Umbilical cord (tissue), 2 donors: ENCODE results near the gene RGS6. TPM values are rescaled to one million over a fixed set of nuclear protein-coding genes. Genes with fewer than 3 reads are reported as not detected.
A peak's percentile ranks its signal among the peaks of the same experiment; 100 is the strongest.

Experiments
- DNase-seq: peaks from one replicate; pipeline ENCODE4 v3.0.0-alpha.2; 2015; ENCODE audit warnings: low spot score
- total RNA-seq: library from RNA; depleted of rRNA; stranded (reverse); fragments of >200 nt; gene quantifications from one replicate; pipeline ENCODE4 v1.2.3, GENCODE V29; 2014; ENCODE audit warnings: low replicate concordance; ENCODE audit not compliant: insufficient read depth

The RGS6 gene
- total RNA-seq, 1 donor from 2014 or later: 4.3 TPM

GRCh38 chr14:72402377-72402772 lies 470.1 kb downstream of the RGS6 start:
- DNase-seq: no peak

DNA sequence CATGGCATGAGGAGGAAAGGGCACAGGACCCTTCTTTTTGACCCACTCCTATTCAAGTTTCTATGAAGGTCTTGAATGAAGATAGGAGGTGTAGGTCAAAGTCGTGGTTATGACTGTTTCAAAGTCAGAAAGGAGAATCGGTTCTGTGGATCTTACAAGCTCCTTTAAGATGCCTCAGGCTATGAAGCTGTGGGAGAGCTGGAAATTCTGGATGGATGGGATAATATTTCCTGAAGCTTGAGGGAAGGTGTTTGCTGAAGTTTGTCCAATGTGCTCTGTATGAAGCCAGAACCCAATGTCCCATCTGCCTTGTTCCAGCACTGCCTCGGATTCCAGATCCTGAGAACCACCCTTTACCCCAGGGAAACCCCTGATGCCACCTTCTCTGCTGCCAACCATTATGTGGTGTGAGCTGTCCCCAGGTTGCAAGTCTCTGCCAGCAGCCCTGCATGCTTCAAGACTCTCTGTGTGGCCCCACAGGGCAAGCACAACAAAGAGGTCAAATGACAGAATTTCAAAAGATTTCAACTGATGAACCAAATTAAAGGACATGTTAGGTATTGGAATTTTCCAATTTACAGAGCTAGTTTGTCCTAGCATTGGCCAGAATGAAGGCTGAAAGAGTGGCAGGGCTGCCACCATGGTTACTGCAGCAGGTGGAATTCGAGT lies 472.0 kb downstream of the RGS6 start:
- DNase-seq: no peak

DNA sequence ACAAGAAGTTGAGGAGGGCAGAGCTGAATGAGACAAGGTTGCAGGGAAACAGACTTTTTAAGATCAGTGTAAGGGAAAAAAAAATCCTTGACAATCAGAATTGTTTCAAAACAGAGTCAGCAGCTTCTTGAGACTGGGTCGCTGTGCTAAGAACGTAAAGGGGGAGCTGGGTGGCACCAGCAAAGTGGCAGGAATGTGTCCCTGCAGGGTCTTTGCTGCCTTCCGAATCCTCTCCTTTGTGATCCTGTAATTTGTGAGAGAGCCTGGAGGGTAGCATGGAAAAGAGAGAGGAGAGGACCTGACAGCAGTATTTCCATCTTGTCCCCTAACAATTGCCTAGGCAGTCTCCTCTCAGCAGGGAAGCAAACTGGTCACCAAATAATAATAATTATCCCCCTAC lies 472.8 kb downstream of the RGS6 start:
- no peak for DNase-seq

DNA sequence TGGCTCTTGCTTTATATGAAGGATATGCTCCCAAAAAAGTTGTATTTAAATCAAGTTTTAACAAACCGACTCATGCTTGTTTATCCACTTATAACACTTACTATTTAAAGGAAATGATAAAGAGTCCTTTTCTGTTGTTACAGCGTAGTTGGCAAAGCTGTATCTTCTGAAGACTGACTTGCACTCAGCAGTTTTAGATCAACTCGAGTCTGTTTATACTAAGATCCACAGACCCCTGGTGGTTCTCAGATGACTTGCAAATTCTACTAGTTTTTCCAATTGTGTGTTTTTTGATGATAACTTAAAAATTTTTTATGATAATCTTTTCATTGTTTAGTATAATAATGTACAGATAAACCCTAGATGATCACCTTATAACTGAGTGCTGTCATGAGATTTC lies 475.8 kb downstream of the RGS6 start:
- no peak for DNase-seq

DNA sequence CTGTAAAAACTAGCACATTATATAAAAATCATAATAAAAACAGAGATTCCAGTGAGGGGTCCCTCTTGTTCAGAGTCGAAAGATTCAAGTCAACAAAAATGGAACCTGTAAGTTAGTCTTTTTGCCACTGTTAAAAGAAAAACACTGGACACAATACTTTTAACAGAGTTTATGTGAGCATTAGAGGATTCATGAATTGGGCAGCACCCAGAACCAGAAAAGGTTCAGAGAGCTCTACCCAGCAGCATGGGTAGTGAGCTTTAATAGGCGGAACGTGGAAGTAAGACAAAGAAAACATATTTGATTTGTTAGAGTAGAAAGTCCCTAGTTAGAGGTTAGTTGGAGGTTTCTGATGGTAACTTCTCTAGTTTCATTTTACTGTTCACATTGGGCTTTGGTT lies 476.8 kb downstream of the RGS6 start:
- no peak for DNase-seq

DNA sequence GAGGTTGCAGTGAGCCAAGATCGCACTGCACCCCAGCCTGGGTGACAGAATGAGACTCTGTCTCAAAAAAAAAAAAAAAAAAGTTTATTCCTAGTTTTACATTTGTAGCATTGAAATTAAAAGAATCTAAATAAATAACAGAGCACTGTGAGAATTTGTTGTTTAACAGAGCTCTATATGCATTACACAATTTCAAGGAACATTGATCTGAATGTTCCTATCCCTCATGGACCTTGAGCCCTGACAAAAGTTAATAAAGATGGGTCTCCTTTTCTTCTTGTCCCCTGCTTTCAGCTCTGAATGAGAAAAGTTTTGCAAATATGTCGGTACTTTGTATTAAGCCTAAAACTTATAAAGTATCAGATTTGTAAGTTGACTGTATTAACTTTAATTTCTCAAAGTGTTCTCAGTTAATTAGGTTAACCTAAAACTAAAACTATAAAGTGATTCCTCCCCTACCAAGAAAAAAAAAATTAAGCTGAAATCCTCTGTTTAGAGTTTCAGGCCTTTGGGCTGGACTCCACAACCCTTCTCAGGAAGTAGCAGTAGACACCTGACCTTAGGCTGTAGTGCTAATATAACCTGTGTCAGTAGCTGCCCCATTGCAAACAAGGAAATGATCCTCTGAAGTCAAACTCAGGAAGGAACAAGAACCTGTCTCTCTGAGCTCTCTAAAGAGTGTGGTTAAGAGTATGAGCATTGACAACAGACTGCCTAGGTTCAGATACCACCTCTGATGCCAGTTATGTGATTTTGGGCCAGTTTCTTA lies 484.0 kb downstream of the RGS6 start:
- no peak for DNase-seq

DNA sequence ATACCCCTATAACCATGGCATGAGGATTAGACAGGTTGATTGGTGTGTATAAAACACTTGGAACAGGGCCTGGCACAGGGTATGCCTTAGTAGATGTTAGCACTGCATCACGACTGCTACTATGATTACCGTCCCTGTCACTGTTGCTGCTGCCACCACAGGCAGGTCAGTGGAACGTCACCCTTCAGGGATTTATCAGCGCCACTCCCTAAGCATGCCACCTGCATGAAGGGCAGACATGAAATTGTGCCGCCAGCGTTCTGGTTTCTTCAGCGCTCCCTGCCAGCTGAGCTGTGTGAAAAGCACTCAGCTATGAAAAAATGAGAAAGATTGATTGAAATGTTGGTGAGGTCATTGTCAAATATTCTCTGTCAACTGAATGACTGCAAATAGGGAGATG lies 484.7 kb downstream of the RGS6 start:
- DNase-seq: no peak

DNA sequence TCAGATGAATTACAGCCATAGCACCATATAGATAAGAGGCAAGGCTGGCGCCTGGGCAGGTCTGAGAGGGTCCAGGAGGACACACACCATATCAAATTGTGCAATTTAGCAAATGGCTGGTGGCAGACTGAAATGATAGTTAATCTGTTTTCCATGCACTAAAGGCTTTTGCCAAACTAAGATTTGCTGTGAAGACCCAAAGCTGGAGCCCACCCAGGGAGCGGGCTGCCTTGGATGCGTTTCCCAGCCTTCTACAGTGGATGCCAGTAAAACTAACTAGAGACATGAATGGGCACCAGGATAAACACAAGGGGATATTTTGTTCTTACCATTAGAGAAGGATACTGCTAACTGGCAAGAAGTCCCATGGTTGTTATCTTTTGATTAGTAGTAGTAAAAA lies 486.6 kb downstream of the RGS6 start:
- no peak for DNase-seq

- DNase-seq: no peak
Measured at GRCh38 chr14:72419226-72419775, 487.1 kb downstream of the RGS6 start.

DNA sequence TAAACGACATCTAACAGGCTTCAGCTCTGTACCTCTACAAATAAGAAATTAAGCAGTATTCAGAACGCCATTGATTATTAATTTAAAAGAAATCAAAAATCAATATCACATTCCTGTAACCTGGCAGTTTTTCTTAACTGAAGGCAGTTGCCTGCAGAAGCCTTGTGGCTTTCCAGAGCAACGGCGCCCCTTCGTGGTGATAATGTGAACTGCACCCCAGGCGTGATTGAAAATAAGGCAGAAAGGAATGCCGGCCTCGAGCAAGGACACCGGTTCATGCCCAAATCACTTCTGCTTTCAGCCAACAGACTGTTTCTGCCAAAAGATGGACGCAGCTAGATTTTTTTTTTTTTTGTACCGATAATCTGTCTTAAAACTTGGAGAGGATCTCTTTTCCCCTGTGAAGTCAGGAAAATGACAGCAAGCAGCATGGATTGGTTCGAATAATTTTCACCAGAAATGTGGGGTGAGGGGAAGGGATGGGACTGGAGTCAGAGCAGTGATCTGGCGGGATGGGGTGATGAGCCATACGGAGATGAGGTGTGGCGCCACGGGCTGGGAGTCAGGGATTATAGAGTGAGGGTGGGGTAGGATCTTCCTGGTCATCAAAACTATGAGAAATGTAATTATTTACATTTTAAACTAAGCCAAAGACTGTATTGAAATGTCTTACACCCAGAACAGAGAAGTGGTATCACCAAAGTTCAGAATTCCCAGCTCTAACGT lies 488.7 kb downstream of the RGS6 start:
- DNase-seq: peak; percentile 80

DNA sequence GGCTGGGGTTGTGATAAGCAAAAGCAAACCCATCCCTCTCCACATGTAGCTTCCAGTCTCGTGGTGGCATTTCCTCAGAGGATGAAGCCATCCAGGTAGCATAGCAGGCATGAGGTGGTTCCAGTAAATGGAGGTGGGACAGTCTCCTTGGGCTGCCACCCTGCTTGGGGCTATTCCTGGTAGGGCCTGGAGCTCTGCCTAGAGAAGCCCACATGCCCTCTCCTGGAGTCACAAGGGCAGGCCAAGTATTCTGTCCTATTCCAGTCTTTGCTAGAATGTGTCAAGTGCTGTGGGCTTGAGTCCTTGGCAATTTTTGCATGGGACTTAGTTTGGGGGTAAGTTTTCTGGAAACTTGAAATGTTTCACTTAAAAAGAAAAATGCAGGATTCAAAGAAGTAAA lies 491.7 kb downstream of the RGS6 start:
- DNase-seq: no peak

- DNase-seq: no peak
Measured at GRCh38 chr14:72430457-72430856, 498.2 kb downstream of the RGS6 start.

DNA sequence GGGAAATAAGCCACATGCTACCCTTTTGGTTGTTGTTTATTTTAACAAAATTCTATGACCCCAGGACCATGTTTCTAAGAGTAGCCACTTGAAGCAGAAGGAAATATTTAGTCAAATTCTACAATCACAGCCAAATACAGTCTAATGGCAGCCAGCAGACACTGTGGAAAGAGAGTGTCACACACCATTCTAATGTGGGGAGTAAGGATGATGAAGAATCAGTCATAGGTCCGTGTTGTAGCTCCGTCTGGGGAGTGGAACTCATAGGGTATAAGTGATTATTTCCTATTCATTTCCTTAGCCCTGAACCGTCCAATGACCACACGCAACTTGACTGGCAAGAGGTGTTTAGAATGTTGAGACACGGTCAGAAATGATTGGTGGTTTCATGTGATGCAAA lies 500.5 kb downstream of the RGS6 start:
- no peak for DNase-seq

DNA sequence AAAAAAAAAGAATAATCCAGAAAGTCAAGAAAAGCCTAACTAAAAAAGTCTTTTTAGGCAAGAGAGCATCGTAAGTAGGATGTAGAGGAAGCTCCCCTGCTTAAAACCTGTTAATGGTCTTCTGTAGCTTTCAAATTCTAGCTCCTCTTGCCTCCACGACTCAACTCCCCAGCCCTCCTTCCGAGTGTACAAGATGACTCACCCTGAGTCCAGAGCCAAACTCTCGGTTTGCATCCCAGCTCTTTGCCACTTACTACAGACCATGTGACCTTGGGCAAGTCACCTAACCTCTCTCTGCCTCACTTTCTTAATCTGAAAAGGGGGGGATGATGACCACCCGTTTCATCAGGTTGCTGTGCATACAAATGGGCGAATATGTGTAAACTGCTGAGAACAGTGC lies 501.3 kb downstream of the RGS6 start:
- no peak for DNase-seq

GRCh38 chr14:72434856-72435255 lies 502.6 kb downstream of the RGS6 start:
- DNase-seq: peak; percentile 16

- DNase-seq: no peak
Measured at GRCh38 chr14:72439707-72440106, 507.5 kb downstream of the RGS6 start.

DNA sequence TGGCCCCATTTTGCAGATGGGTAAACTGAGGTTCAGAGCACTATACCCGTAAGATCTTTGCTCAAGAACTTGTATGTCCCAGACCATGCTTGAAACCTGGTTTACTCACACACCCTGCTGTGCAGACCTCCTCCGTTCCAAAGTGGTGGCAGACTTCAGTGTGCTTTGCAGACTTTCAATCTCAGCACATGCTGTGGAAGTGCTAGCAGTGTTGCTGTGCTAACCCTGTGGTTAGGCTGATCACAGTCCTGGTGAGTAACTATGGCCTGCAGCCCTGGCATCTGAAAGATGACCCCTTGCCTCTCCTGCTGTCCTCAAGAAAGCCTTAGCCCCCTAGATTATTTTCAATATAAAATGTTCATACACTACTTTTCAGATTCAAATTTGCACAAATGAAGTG lies 511.0 kb downstream of the RGS6 start:
- no peak for DNase-seq

GRCh38 chr14:72443991-72444441 lies 511.8 kb downstream of the RGS6 start:
- DNase-seq: no peak

DNA sequence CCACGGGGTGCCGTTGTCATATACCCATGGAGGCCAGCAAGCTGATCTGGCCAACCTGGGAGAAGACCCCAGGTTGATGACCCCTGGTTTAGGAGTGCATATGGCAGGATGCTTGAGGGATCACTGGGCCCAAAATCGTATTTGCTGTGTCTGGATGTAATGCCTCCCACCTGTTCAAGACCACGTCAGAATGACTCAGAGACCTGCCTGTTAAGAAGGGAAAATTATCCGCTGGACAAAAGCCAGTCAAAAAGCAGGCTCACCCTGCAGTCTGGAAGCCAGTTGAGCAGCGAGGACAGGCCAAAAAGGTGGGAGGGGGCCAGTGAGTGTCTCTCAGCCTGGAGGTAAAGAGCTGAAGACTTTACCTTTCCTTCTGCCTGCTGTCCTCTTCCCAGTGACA lies 512.5 kb downstream of the RGS6 start:
- no peak for DNase-seq

GRCh38 chr14:72448212-72448611 lies 516.0 kb downstream of the RGS6 start:
- no peak for DNase-seq

- peak; percentile 35 for DNase-seq
Measured at GRCh38 chr14:72450473-72451044, 518.3 kb downstream of the RGS6 start.
